Astrocyte (in vitro differentiated cells and primary cell): ENCODE data around the gene RUFY2. TPM values are rescaled to one million over a fixed set of nuclear protein-coding genes. Genes with fewer than 3 reads are reported as not detected.

Source experiments
- DNase-seq: peaks from one replicate; pipeline ENCODE4 v3.0.0-alpha.2; 2010; ENCODE audit warnings: low read depth
- FAIRE-seq: peaks from 2 replicates; lab custom pipeline; 2011; peaks lifted over from hg19 to GRCh38; lab: Jason Lieb, UNC
- H2AFZ ChIP-seq: 2 replicates; pipeline ENCODE4 v1.6.0; 2012; ENCODE audit warnings: low read depth, low read length, inconsistent platforms
- H3K27ac ChIP-seq: 2 replicates; pipeline ENCODE4 v1.5.1; 2011; ENCODE audit warnings: low read depth, low read length, inconsistent platforms
- H3K27me3 ChIP-seq: 2 replicates; pipeline ENCODE4 v1.6.0; 2011; ENCODE audit warnings: low read length, inconsistent platforms; ENCODE audit not compliant: insufficient read depth
- H3K36me3 ChIP-seq: 2 replicates; pipeline ENCODE4 v1.5.1; 2011; ENCODE audit warnings: low read length, inconsistent platforms; ENCODE audit not compliant: insufficient read depth
- H3K4me1 ChIP-seq: 2 replicates; pipeline ENCODE4 v1.5.1; 2011; ENCODE audit warnings: low read length, inconsistent platforms; ENCODE audit not compliant: insufficient read depth
- H3K4me2 ChIP-seq: 2 replicates; pipeline ENCODE4 v1.6.0; 2012; ENCODE audit warnings: low read length, inconsistent platforms
- H3K4me3 ChIP-seq: 2 replicates; pipeline ENCODE4 v1.5.1; 2011; ENCODE audit warnings: low read depth, mild to moderate bottlenecking, low read length, inconsistent platforms; ENCODE audit not compliant: insufficient read depth
- H3K79me2 ChIP-seq: 2 replicates; pipeline ENCODE4 v1.6.0; 2012; ENCODE audit warnings: mild to moderate bottlenecking, low read length, inconsistent platforms; ENCODE audit not compliant: insufficient read depth
- H3K9ac ChIP-seq: 2 replicates; pipeline ENCODE4 v1.6.0; 2012; ENCODE audit warnings: mild to moderate bottlenecking, low read length, inconsistent platforms
- H3K9me3 ChIP-seq: 2 replicates; pipeline ENCODE4 v1.5.1; 2012; ENCODE audit warnings: low read depth, mild to moderate bottlenecking, low read length, inconsistent platforms; ENCODE audit not compliant: insufficient read depth
- H4K20me1 ChIP-seq: 2 replicates; pipeline ENCODE4 v1.6.0; 2012; ENCODE audit warnings: low read length, inconsistent platforms; ENCODE audit not compliant: insufficient read depth
- H3K27ac Mint-ChIP-seq: one replicate; pipeline ENCODE4 v1.8.0; 2021; ENCODE audit warnings: mild to moderate bottlenecking, mixed read lengths; ENCODE audit not compliant: unreplicated experiment
- H3K27me3 Mint-ChIP-seq: one replicate; pipeline ENCODE4 v1.8.0; 2021; ENCODE audit warnings: low read depth, mixed read lengths; ENCODE audit not compliant: unreplicated experiment
- H3K36me3 Mint-ChIP-seq: one replicate; pipeline ENCODE4 v1.8.0; 2021; ENCODE audit warnings: low read depth, mixed read lengths; ENCODE audit not compliant: unreplicated experiment
- H3K4me1 Mint-ChIP-seq: one replicate; pipeline ENCODE4 v1.8.0; 2021; ENCODE audit warnings: low read depth, mixed read lengths; ENCODE audit not compliant: unreplicated experiment
- H3K4me3 Mint-ChIP-seq: one replicate; pipeline ENCODE4 v1.8.0; 2021; ENCODE audit warnings: mild to moderate bottlenecking, moderate library complexity, mixed read lengths; ENCODE audit not compliant: unreplicated experiment
- H3K9me3 Mint-ChIP-seq: one replicate; pipeline ENCODE4 v1.8.0; 2021; ENCODE audit warnings: mild to moderate bottlenecking, mixed read lengths; ENCODE audit not compliant: unreplicated experiment
- EZH2 ChIP-seq: IDR thresholded peaks from 2 replicates; pipeline ENCODE4 v1.6.1; 2012; ENCODE audit warnings: mild to moderate bottlenecking, low read length, inconsistent platforms; ENCODE audit not compliant: insufficient read depth
- total RNA-seq: library from RNA; stranded (reverse); gene quantifications from 2 replicates; pipeline ENCODE4 v1.2.1, GENCODE V29; 2021
- TF ChIP-seq, protein P1 (sequence below): IDR thresholded peaks from 2 replicates; pipeline ENCODE4 v1.5.1; 2011; ENCODE audit warnings: low read depth, mild to moderate bottlenecking, inconsistent platforms, low read length, moderate library complexity; ENCODE audit not compliant: insufficient read depth

The RUFY2 gene
- total RNA-seq, 1 donor from 2014 or later = 21.7 TPM

DNA sequence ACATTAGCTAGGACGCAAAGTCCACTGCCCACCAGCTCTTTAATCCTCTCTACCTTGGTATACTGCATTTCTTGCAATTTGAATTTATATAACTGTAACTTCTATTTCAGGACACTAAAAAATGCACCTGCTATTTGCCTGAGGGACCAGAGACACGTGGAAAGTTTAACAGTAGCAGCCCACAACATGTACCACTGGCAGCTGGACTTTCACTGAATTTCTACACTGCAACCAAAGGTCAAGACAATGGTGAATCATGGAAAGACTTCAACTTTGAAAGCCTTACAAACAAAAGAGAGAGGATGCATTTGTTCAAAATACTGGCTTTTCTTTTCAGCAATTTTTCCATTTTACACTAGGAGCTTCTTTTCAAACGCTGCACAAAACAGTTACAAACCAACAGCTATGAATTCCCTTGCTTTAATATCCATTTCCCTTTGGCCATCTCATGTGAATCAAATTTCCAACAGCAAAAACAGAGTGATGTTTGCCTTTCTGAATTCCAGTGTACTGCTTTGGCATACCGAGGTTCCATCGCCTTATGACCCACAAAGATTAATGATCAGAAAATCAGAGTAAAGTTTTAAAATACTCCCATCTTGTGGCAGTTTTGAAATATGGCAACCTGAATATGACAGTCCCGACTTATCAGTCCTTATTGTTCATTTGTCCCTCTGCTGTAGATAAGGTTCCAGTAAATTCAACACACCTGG, 105.1 kb downstream of the RUFY2 start:
- FAIRE-seq (no peak), DNase-seq (peak; percentile 60)
- Mint-ChIP-seq H3K36me3 (no peaks in the 10 kb centered on the region), H3K27me3 (peaks cover 11% of the 10 kb centered on the region), H3K4me3 (no peak overlapping the region), H3K4me1 (peaks cover 2% of the 10 kb centered on the region), H3K9me3 (no peaks in the 10 kb centered on the region), H3K27ac (no peak overlapping the region)
- Histone ChIP-seq H3K4me3 (no peak overlapping the region), H3K36me3 (no peaks in the 10 kb centered on the region), H3K4me2 (no peak overlapping the region), H2AFZ (no peak overlapping the region), H3K27me3 (no peaks in the 10 kb centered on the region), H3K9ac (no peak overlapping the region), H4K20me1 (no peaks in the 10 kb centered on the region), H3K9me3 (no peaks in the 10 kb centered on the region), H3K79me2 (no peaks in the 10 kb centered on the region), H3K27ac (no peak overlapping the region), H3K4me1 (no peaks in the 10 kb centered on the region)
- TF ChIP-seq, protein P1, sequence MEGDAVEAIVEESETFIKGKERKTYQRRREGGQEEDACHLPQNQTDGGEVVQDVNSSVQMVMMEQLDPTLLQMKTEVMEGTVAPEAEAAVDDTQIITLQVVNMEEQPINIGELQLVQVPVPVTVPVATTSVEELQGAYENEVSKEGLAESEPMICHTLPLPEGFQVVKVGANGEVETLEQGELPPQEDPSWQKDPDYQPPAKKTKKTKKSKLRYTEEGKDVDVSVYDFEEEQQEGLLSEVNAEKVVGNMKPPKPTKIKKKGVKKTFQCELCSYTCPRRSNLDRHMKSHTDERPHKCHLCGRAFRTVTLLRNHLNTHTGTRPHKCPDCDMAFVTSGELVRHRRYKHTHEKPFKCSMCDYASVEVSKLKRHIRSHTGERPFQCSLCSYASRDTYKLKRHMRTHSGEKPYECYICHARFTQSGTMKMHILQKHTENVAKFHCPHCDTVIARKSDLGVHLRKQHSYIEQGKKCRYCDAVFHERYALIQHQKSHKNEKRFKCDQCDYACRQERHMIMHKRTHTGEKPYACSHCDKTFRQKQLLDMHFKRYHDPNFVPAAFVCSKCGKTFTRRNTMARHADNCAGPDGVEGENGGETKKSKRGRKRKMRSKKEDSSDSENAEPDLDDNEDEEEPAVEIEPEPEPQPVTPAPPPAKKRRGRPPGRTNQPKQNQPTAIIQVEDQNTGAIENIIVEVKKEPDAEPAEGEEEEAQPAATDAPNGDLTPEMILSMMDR = peak; percentile 66
- no peak for TF ChIP-seq EZH2

DNA sequence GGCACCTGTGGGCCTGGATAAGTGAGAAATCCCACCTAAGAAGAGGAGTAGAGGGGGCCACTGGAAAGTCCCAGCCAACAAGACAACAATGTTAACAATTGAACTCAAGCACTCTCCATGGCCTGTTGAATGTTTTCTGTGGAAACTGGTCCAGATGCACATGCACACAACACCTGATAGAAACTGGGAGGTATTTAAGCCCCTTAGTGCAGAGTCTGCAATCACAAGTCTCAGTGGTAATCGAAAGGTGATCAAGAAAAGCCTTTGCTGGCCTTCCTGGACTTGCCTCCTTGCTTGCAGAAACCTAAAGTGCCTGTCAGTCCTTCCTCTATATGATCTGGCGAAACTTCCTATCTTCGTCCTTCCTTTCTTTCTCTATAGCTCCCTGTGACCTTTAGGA, 105.8 kb downstream of the RUFY2 start:
- Histone ChIP-seq H2AFZ (no peak overlapping the region), H3K27me3 (no peaks in the 10 kb centered on the region), H3K4me2 (no peak overlapping the region), H3K4me3 (no peak overlapping the region), H3K36me3 (no peaks in the 10 kb centered on the region), H3K9me3 (no peaks in the 10 kb centered on the region), H3K27ac (no peak overlapping the region), H3K4me1 (no peaks in the 10 kb centered on the region), H3K79me2 (no peaks in the 10 kb centered on the region), H3K9ac (no peak overlapping the region), H4K20me1 (no peaks in the 10 kb centered on the region)
- no peaks in the 10 kb centered on the region for H3K9me3 Mint-ChIP-seq
- no peaks in the 10 kb centered on the region for H3K36me3 Mint-ChIP-seq
- DNase-seq (no peak), FAIRE-seq (no peak)
- H3K4me3 Mint-ChIP-seq = peak overlapping the region; percentile 54
- no peak overlapping the region for H3K27ac Mint-ChIP-seq
- H3K4me1 Mint-ChIP-seq = no peaks in the 10 kb centered on the region
- no peak for TF ChIP-seq EZH2
- TF ChIP-seq, protein P1 = no peak
- H3K27me3 Mint-ChIP-seq = peaks cover 11% of the 10 kb centered on the region
